Lung (tissue), 12 donors: ENCODE measurements around the gene CCDC68. TPM values are rescaled to one million over a fixed set of nuclear protein-coding genes. Genes with fewer than 3 reads are reported as not detected.

ENCODE experiments used
- ATAC-seq: fragments of 200-7000 bp; cut with Tn5 transposase; one replicate; pipeline ENCODE4 v1.9.1; 2020; ENCODE audit warnings: moderate number of reproducible peaks; ENCODE audit not compliant: insufficient read depth, low FRiP score
- DNase-seq, 3 donors: peaks; one replicate each; pipeline ENCODE4 v3.0.0-alpha.2; 2013 to 2017
- H3K27ac ChIP-seq, 2 donors: one replicate each; pipeline ENCODE4 v1.5.1; 2013; ENCODE audit warnings: mild to moderate bottlenecking in 2 of 2, moderate library complexity in 2 of 2, control low read depth in 1 of 2, inconsistent platforms in 1 of 2, low read depth in 1 of 2, low read length in 1 of 2
- H3K27me3 ChIP-seq, 3 donors: one replicate each; pipeline ENCODE4 v1.5.1; 2013; ENCODE audit warnings: low read length in 2 of 3; ENCODE audit not compliant: control insufficient read depth in 3 of 3, insufficient read depth in 3 of 3
- H3K36me3 ChIP-seq, 4 donors: one replicate each; pipeline ENCODE4 v1.5.1; 2013; ENCODE audit warnings: low read length in 4 of 4, mild to moderate bottlenecking in 1 of 4, moderate library complexity in 1 of 4; ENCODE audit not compliant: control insufficient read depth in 4 of 4, insufficient read depth in 4 of 4
- H3K4me1 ChIP-seq, 5 donors: one replicate each; pipeline ENCODE4 v1.5.1; 2013; ENCODE audit warnings: low read length in 5 of 5, mild to moderate bottlenecking in 2 of 5, moderate library complexity in 1 of 5; ENCODE audit not compliant: control insufficient read depth in 5 of 5, insufficient read depth in 5 of 5
- H3K4me3 ChIP-seq: one replicate; pipeline ENCODE4 v1.5.1; 2013; ENCODE audit warnings: mild to moderate bottlenecking, control low read depth, moderate library complexity
- H3K9ac ChIP-seq, 2 donors: one replicate each; pipeline ENCODE4 v1.5.1; 2013; ENCODE audit warnings: low read length in 2 of 2, control low read depth in 1 of 2; ENCODE audit not compliant: insufficient read depth in 1 of 2
- H3K9me3 ChIP-seq, 4 donors: one replicate each; pipeline ENCODE4 v1.5.1; 2013; ENCODE audit warnings: low read length in 3 of 4, mild to moderate bottlenecking in 1 of 4, moderate library complexity in 1 of 4; ENCODE audit not compliant: control insufficient read depth in 4 of 4, insufficient read depth in 3 of 4
- CTCF ChIP-seq: IDR thresholded peaks from 2 replicates; pipeline ENCODE4 v1.5.1; 2012; ENCODE audit warnings: mild to moderate bottlenecking; ENCODE audit errors: control extremely low read depth, extremely low read depth
- WGBS, 2 donors: extraction: QIAGEN DNeasy Blood & Tissue Kit; methylation state at CpG; one replicate each; pipeline ENCODE4 v1.1.7; 2013; 5-methylcytosine and 5-hydroxymethylcytosine counted together
- polyA plus RNA-seq, 2 donors: library from polyadenylated mRNA; stranded (reverse); fragments of 200-250 nt; gene quantifications; one replicate each; pipeline ENCODE4 v1.2.1, GENCODE V29; 2013
- total RNA-seq, 2 donors: library from RNA; depleted of rRNA in 1 of 2; stranded (reverse); fragments of >200 nt in 1 of 2; gene quantifications; one replicate each; pipeline ENCODE4 v1.2.1, GENCODE V29; 2014 to 2021
- donor health status: control.
- donor health status: control.
- donor health status: Bipolar disorder and iron deficiency.
- donor health status: healthy.
- donor health status: DM: yes; HTN: yes; CAD: no.

CCDC68 gene
- total and polyA plus RNA-seq, 4 donors, result 6.7 to 90.4 (median 10.1) TPM

- Histone ChIP-seq H3K4me3 (no peak overlapping the region), H3K9ac (no peak overlapping the region), H3K27me3 (no peaks in the 10 kb centered on the region), H3K4me1 (no peaks in the 10 kb centered on the region), H3K27ac (no peak overlapping the region), H3K9me3 (no peaks in the 10 kb centered on the region), H3K36me3 (peaks cover 0 to 48% (median 24%) of the 10 kb centered on the region in 4 donors)
- no peak for ATAC-seq
- TF ChIP-seq CTCF, result no peak
- no peak for DNase-seq
- 90 to 95% methylated on average over 1 of the region's 1 CpG for WGBS, 2 donors
Observed at GRCh38 chr18:54924948-54925347, 34.3 kb downstream of the CCDC68 start.

- no peak overlapping the region for H3K9ac ChIP-seq
- no peak for ATAC-seq
- peak in 2 of 3 donors; percentile 39 to 65 for DNase-seq
- H3K4me1 ChIP-seq, result no peaks in the 10 kb centered on the region
- H3K36me3 ChIP-seq, result peaks cover 0 to 51% (median 26%) of the 10 kb centered on the region in 4 donors
- WGBS, 2 donors, result 68 to 86% methylated on average over 4 of the region's 4 CpGs
- TF ChIP-seq CTCF, result no peak
- H3K27me3 ChIP-seq, result no peaks in the 10 kb centered on the region
- no peaks in the 10 kb centered on the region for H3K9me3 ChIP-seq
- H3K4me3 ChIP-seq, result no peak overlapping the region
- H3K27ac ChIP-seq, result no peak overlapping the region
Observed at GRCh38 chr18:54923339-54923956, 35.8 kb downstream of the CCDC68 start.

GRCh38 chr18:54919412-54919811, 39.8 kb downstream of the CCDC68 start:
- Histone ChIP-seq H3K4me3 (no peak overlapping the region), H3K4me1 (no peaks in the 10 kb centered on the region), H3K9me3 (no peaks in the 10 kb centered on the region), H3K9ac (no peak overlapping the region), H3K27ac (no peak overlapping the region), H3K27me3 (no peaks in the 10 kb centered on the region), H3K36me3 (peaks cover 0 to 59% (median 35%) of the 10 kb centered on the region in 4 donors)
- WGBS, 2 donors, result 93 to 95% methylated on average over 6 of the region's 6 CpGs
- TF ChIP-seq CTCF, result no peak
- ATAC-seq (no peak), DNase-seq (no peak)

- Histone ChIP-seq H3K9ac (no peak overlapping the region), H3K4me1 (no peaks in the 10 kb centered on the region), H3K9me3 (no peaks in the 10 kb centered on the region), H3K27ac (no peak overlapping the region), H3K27me3 (no peaks in the 10 kb centered on the region), H3K36me3 (peaks cover 0 to 66% (median 35%) of the 10 kb centered on the region in 4 donors), H3K4me3 (no peak overlapping the region)
- DNase-seq (no peak), ATAC-seq (no peak)
- 94 to 95% methylated on average over 4 of the region's 4 CpGs for WGBS, 2 donors
- TF ChIP-seq CTCF, result no peak
Observed at GRCh38 chr18:54918060-54918459, 41.2 kb downstream of the CCDC68 start.
